HCT116 (cell line): ENCODE data around the gene GAD2.

Source experiments
- CEBPB ChIP-seq: IDR thresholded peaks from 2 replicates; pipeline ENCODE4 v1.6.1; 2012; ENCODE audit warnings: low read depth
- EZH2 ChIP-seq: fragments of 200-600 bp; sonication (generic); IDR thresholded peaks from 2 replicates; pipeline ENCODE4 v1.6.1; 2017; ENCODE audit warnings: antibody characterized with exemption, mixed run types
- EZH2phosphoT487 ChIP-seq: fragments of 200-600 bp; IDR thresholded peaks from 2 replicates; pipeline ENCODE4 v1.6.1; 2018; ENCODE audit warnings: antibody characterized with exemption, borderline replicate concordance
- YY1 ChIP-seq: IDR thresholded peaks from 2 replicates; pipeline ENCODE4 v1.6.1; 2011; ENCODE audit warnings: low read length, low read depth, moderate library complexity, mild to moderate bottlenecking; ENCODE audit not compliant: insufficient replicate concordance; ENCODE audit errors: extremely low read depth
- TF ChIP-seq, protein P1 (sequence below), 3 experiments: fragments of 200-600 bp in 1 of 3; sonication (generic) in 1 of 3; IDR thresholded peaks in 2 of 3; conservative IDR thresholded peaks in 1 of 3; 2 replicates each; pipeline ENCODE4 v1.5.1; 2012 to 2017; ENCODE audit warnings: low read depth in 2 of 3, low read length in 2 of 3, antibody characterized with exemption in 1 of 3, borderline replicate concordance in 1 of 3, control low read depth in 1 of 3, mild to moderate bottlenecking in 1 of 3, mixed read lengths in 1 of 3, mixed run types in 1 of 3, moderate library complexity in 1 of 3; ENCODE audit not compliant: insufficient read depth in 1 of 3

DNA sequence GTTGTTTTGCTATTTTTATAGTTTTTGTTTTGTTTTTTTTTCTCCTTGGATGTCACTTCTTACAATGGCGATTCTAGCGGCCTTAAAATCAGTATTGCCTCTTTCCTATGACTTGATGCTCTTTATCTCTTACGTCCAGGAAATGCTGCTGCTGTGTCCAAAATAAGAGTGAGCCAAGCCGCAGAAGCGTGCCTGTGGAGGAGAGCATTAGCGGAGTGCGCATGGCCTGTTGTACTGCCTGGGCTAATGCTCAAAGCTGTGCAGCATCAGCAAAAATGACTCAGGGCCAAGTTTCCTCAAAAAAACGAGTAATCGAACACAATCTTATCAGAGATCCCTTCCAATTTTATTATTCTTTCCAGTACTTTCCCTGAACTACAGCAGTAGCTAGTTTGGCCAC, 18.5 kb upstream of the GAD2 start:
- TF ChIP-seq EZH2phosphoT487 (no peak), YY1 (no peak), EZH2 (no peak), CEBPB (no peak)
- TF ChIP-seq, protein P1, sequence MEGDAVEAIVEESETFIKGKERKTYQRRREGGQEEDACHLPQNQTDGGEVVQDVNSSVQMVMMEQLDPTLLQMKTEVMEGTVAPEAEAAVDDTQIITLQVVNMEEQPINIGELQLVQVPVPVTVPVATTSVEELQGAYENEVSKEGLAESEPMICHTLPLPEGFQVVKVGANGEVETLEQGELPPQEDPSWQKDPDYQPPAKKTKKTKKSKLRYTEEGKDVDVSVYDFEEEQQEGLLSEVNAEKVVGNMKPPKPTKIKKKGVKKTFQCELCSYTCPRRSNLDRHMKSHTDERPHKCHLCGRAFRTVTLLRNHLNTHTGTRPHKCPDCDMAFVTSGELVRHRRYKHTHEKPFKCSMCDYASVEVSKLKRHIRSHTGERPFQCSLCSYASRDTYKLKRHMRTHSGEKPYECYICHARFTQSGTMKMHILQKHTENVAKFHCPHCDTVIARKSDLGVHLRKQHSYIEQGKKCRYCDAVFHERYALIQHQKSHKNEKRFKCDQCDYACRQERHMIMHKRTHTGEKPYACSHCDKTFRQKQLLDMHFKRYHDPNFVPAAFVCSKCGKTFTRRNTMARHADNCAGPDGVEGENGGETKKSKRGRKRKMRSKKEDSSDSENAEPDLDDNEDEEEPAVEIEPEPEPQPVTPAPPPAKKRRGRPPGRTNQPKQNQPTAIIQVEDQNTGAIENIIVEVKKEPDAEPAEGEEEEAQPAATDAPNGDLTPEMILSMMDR (IDR thresholded peaks at IDR 0.05 in 2 of 3, conservative IDR thresholded peaks at IDR 0.05 in 1 of 3; ENCODE audit: borderline replicate concordance in 1 of 3, insufficient read depth in 1 of 3, low read depth in 2 of 3, low read length in 2 of 3), result no peak
